NCI-H510A treated with DMSO at 0.1 percent for 48 hours (cell line): ENCODE measurements around the gene HFE.
A peak's percentile ranks its signal among the peaks of the same experiment; 100 is the strongest.
"Not testable (repeated sequence)": the region's sequence is repeated elsewhere in the genome, so short reads cannot be mapped to it uniquely, and the experiment has no call there.

ENCODE experiments used
- DNase-seq: peaks from one replicate; lab custom pipeline; 2025; lab: John Stamatoyannopoulos, UW

The HFE gene

DNA sequence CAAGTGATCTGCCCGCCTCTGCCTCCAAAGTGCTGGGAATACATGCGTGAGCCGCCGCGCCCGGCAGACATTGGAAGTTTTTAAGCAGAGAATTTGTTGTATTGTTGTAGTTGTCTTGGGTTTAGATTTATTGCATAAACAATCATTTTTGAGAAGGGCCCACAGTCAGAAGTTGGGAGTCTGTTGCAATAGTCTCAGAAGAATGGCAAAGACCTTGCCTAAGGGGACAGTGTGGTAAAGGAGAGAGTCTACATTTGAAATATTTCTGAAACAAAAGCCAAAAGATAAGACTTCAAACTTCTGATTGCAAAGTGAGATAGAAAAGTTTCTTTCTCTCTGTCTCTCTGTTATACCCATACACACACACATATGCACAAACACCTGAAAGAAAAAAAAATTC, 22.5 kb downstream of the HFE start:
- no peak for DNase-seq

DNA sequence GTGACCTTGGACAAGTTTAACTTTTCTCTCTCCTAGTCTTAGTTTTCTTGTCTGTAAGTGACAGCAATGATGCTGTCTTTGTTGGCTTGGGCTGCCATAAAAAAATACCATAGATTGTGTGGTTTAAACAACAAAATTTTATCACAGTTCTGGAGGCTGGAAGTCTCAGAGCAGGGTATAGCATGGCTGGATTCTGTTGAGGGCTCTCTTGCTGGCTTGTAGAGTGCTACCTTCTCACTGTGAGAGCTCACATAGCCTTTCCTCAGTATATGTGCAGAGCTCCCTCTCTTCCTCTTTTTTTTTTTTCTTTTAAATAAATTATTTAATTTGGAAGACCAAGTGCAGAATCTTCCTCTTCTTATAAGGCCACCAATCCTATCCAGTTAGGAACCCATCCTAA, 26.3 kb downstream of the HFE start:
- DNase-seq, result no peak

DNA sequence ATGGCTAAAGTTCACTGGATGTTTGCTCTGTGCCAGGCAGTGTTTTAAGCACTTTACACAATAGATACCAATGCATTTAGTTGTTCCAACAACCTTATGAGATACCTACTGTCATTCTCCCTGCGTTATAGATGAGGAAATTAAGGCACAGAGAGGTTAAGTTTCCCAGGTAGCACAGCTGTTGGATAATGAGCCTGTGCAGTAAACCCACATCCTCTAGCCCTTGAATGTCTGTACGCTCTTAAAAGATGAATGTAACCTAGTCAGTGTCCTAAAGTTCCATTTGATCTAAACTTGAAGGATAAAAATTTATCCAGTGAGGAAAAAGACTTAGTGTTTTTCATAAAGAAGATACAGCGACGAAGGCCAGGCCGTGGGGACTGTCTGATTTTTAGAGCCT, 28.0 kb downstream of the HFE start:
- no peak for DNase-seq

- DNase-seq, result no peak
Measured at GRCh38 chr6:26116267-26116666, 29.0 kb downstream of the HFE start.

- peak; percentile 73 for DNase-seq
Measured at GRCh38 chr6:26118999-26119398, 31.8 kb downstream of the HFE start.

DNA sequence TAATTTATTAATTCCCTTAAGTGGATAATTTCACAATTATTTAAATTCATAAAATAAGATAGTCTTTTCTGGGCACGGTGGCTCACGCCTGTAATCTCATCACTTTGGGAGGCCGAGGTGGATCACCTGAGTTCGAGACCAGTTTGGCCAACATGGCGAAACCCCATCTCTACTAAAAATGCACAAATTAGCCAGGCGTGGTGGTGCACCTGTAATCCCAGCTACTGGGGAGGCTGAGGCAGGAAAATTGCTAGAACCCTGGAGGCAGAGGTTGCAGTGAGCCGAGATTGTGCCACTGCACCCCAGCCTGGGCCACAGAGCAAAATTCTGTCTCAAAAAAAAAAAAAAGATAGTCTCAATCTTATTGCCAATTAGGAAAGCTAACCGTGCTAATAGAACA, 32.9 kb downstream of the HFE start:
- not testable (repeated sequence) for DNase-seq

- no peak for DNase-seq
Measured at GRCh38 chr6:26120807-26121140, 33.5 kb downstream of the HFE start.

DNA sequence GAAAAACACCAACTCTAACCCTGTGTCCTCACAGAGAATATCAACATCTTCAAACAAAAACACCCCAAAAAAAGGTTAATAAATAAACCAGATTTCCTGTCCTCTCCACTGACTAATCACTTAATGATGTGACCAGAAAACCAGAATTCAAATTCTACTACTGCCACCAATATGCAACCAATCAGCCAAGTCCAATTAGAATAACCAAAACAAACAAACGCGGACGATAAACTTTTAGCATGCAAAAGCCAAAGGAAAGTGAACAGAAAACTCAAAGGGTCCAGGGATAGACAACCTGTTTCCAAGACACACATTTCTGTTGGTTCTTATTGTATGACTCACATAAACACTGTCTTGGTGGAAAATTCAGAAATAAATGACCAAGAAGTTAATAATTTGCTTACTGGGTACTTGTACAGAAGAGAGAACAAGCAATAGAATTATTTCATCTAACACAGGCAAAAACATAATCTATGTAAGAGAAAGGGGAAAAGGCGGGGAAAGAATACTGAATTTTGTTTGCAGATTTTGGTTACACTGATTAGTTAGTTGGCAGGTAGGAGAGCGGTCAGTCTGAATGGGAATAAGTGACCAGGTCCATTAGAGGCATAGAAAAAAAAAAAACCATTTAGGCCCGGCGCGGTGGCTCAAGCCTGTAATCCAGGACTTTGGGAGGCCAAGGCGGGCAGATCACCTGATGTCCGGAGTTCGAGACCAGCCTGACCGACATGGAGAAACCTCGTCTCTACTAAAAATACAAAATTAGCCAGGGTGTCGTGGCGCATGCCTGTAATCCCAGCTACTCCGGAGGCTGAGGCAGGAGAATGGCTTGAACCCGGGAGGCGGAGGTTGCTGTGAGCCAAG, 34.1 kb downstream of the HFE start:
- no peak for DNase-seq

GRCh38 chr6:26122005-26122388, 34.8 kb downstream of the HFE start:
- no peak for DNase-seq

DNA sequence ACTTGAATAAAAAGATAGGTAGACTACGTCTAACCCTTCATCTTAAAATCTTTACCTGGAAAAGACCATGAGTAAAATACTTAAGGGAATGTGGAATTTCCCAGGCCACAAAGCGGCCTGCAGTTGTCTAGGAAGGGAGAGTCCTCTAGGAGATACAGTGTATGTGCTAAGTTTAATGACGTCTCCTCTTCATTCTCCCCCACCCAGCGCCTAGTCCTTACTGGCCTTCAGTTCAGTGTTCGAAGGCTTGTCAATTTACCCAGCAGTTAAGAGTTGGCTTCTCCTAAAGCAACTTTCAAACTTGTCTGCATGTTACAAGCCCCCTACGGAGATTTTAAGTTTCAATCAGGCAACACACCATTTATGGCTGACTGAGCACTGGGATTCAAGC, 35.2 kb downstream of the HFE start:
- peak; percentile 84 for DNase-seq

GRCh38 chr6:26122793-26123674, 35.8 kb downstream of the HFE start:
- DNase-seq, result peak; percentile 99

DNA sequence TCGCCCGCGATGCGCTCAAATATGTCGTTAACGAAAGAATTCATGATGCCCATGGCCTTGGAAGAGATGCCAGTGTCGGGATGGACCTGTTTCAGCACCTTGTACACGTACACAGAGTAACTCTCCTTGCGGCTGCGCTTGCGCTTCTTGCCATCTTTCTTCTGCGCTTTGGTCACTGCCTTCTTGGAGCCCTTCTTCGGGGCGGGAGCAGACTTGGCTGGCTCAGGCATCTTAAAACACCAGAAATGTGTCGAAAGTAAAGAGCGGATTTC, 36.4 kb downstream of the HFE start:
- no peak for DNase-seq

DNA sequence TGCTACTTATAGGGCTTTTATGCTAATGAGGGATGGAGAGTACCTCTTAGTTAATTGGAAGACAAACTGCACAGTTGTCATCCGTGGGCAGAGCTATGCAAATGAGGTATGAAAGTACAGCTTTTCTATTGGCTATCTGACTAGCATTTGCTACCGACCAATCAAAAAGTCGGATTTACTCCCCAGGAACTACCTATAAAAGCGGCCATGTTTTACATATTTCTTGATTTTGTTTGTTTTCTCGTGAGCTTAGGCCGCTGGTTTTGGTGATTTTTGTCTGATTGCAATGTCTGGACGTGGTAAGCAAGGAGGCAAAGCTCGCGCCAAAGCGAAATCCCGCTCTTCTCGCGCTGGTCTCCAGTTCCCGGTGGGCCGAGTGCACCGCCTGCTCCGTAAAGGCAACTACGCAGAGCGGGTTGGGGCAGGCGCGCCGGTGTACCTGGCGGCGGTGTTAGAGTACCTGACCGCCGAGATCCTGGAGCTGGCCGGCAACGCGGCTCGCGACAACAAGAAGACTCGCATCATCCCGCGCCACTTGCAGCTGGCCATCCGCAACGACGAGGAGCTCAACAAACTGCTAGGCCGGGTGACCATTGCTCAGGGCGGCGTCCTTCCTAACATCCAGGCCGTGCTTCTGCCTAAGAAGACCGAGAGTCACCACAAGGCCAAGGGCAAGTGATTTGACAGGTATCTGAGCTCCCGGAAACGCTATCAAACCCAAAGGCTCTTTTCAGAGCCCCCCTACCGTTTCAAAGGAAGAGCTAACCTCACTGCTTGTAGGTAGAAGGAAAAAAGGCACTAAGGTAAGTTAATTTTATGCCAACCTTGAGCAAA, 36.9 kb downstream of the HFE start:
- DNase-seq, result peak; percentile 95

DNA sequence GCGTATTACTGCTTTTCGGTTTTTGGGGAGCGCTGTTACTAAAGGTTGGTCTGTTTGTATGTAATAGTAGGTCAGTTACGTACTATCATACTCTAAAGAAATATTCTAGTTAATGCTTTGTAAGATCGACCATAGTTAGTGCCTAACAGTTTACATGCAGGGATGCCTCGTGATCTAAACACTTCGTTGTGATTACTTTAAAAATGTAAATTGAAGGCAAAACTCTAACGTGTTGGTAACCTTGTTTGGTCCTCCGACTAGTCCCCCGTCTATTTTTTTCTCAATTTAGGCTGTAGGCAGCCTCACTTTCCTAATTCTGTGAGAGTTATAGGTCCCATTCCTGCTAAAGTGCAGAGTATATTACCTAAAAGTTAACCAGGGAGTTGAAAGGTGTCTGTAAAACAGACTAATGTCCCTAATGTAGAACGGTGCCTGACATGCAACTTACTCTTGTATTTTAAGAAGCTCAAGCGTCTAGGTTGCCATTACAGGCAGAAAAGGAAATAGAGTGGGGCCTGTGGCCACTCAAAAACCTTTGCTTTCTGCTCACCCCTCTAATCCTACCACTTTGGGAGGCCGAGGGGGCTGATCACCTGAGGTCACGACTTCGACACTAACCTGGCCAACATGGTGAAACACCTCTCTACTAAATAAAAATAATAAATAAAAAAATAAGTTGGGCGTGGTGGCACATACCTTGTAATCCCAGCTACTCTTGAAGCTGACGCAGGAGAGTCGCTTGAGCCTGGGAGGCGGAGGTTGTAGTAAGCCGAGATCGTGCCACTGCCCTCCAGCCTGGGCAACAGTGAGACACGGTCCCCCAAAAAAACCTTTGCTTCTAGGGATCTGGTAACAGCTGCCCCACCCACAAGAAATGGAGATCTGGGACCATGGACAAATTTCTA, 37.8 kb downstream of the HFE start:
- peak; percentile 55 for DNase-seq

GRCh38 chr6:26126394-26127235, 39.4 kb downstream of the HFE start:
- peak; percentile 80 for DNase-seq

GRCh38 chr6:26128013-26128771, 41.0 kb downstream of the HFE start:
- no peak for DNase-seq

GRCh38 chr6:26129656-26130055, 42.4 kb downstream of the HFE start:
- DNase-seq, result no peak

GRCh38 chr6:26130581-26131249, 43.5 kb downstream of the HFE start:
- DNase-seq, result no peak

GRCh38 chr6:26131618-26132017, 44.4 kb downstream of the HFE start:
- DNase-seq, result no peak
